ENCODE data around the gene DUSP22. TPM values are rescaled to one million over a fixed set of nuclear protein-coding genes. Genes with fewer than 3 reads are reported as not detected.

The DUSP22 gene
- polyA plus RNA-seq, 1 experiment, result 5.4 TPM

GRCh38 chr6:307874-308273 is 15.6 kb downstream of the DUSP22 start:
- Histone ChIP-seq H3K4me3 (ENCODE audit: low read depth, low read length) (no peak overlapping the region), H3K9me3 (ENCODE audit: control insufficient read depth, insufficient read depth, low read length) (peaks cover 49% of the 10 kb centered on the region), H3K27ac (ENCODE audit: low read depth, low read length) (no peak overlapping the region), H3K27me3 (ENCODE audit: control insufficient read depth, insufficient read depth, low read length) (no peaks in the 10 kb centered on the region)
- no peak for DNase-seq (ENCODE audit: low read depth, low spot score)
- TF ChIP-seq CTCF (IDR thresholded peaks at IDR 0.05; ENCODE audit: low read depth, low read length), result no peak
- POLR2A ChIA-PET, result no interaction called here
- CTCF ChIA-PET, result interaction anchor here (0.7 kb wide), 1 partner anchor 1129 kb away, joined by 4 read pairs; no protein-coding TSS in a partner anchor

- DNase-seq (ENCODE audit: low read depth, low spot score), result no peak
- ChIA-PET CTCF (no interaction called here), POLR2A (no interaction called here)
- TF ChIP-seq CTCF (IDR thresholded peaks at IDR 0.05; ENCODE audit: low read depth, low read length), result no peak
- Histone ChIP-seq H3K27ac (ENCODE audit: low read depth, low read length) (no peak overlapping the region), H3K27me3 (ENCODE audit: control insufficient read depth, insufficient read depth, low read length) (no peaks in the 10 kb centered on the region), H3K9me3 (ENCODE audit: control insufficient read depth, insufficient read depth, low read length) (peaks cover 46% of the 10 kb centered on the region), H3K4me3 (ENCODE audit: low read depth, low read length) (no peak overlapping the region)
These were observed 16.0 kb downstream of the DUSP22 start for GRCh38 chr6:308307-308706.

GRCh38 chr6:308768-309167 is 16.5 kb downstream of the DUSP22 start:
- Histone ChIP-seq H3K4me3 (ENCODE audit: low read depth, low read length) (no peak overlapping the region), H3K27ac (ENCODE audit: low read depth, low read length) (no peak overlapping the region), H3K9me3 (ENCODE audit: control insufficient read depth, insufficient read depth, low read length) (peaks cover 44% of the 10 kb centered on the region), H3K27me3 (ENCODE audit: control insufficient read depth, insufficient read depth, low read length) (no peaks in the 10 kb centered on the region)
- DNase-seq (ENCODE audit: low read depth, low spot score), result no peak
- ChIA-PET POLR2A (no interaction called here), CTCF (no interaction called here)
- no peak for TF ChIP-seq CTCF (IDR thresholded peaks at IDR 0.05; ENCODE audit: low read depth, low read length)

- ChIA-PET CTCF (interaction anchor here (1.1 kb wide), 1 partner anchor 17 kb away, joined by 3 read pairs; no protein-coding TSS in a partner anchor), POLR2A (no interaction called here)
- no peak for DNase-seq (ENCODE audit: low read depth, low spot score)
- no peaks in the 10 kb centered on the region for H3K27me3 ChIP-seq (ENCODE audit: control insufficient read depth, insufficient read depth, low read length)
- TF ChIP-seq CTCF (IDR thresholded peaks at IDR 0.05; ENCODE audit: low read depth, low read length), result no peak
- peaks cover 37% of the 10 kb centered on the region for H3K9me3 ChIP-seq (ENCODE audit: control insufficient read depth, insufficient read depth, low read length)
- no peak overlapping the region for H3K27ac ChIP-seq (ENCODE audit: low read depth, low read length)
- H3K4me3 ChIP-seq (ENCODE audit: low read depth, low read length), result no peak overlapping the region
These were observed 17.7 kb downstream of the DUSP22 start for GRCh38 chr6:309947-310346.

GRCh38 chr6:310671-311070 is 18.4 kb downstream of the DUSP22 start:
- Histone ChIP-seq H3K27ac (ENCODE audit: low read depth, low read length) (no peak overlapping the region), H3K27me3 (ENCODE audit: control insufficient read depth, insufficient read depth, low read length) (no peaks in the 10 kb centered on the region), H3K9me3 (ENCODE audit: control insufficient read depth, insufficient read depth, low read length) (peaks cover 32% of the 10 kb centered on the region), H3K4me3 (ENCODE audit: low read depth, low read length) (no peak overlapping the region)
- no peak for DNase-seq (ENCODE audit: low read depth, low spot score)
- POLR2A ChIA-PET, result no interaction called here
- CTCF ChIA-PET, result interaction anchor here (1.1 kb wide), 1 partner anchor 17 kb away, joined by 3 read pairs; no protein-coding TSS in a partner anchor
- TF ChIP-seq CTCF (IDR thresholded peaks at IDR 0.05; ENCODE audit: low read depth, low read length), result no peak

All from AG04450 (cell line).